K562 (cell line): ENCODE results near the gene NAT14. TPM values are rescaled to one million over a fixed set of nuclear protein-coding genes. Genes with fewer than 3 reads are reported as not detected.

Source experiments
- ATAC-seq: fragments of 200-7000 bp; cut with Tn5 transposase; 3 replicates; pipeline ENCODE4 v1.9.1; 2020; ENCODE audit warnings: moderate library complexity
- BruUV-seq: library from RNA; stranded (reverse); fragments of 400-500 nt; replicated peaks from 2 replicates; lab custom pipeline; 2021; lab: Mats Ljungman, UMichigan
- CTCF ChIA-PET: fragments of 300-600 bp; formaldehyde crosslinking; extraction: SDS; loops from one replicate; lab custom pipeline; 2021; ENCODE audit warnings: low intra/inter-chr PET ratio; lab: Yijun Ruan, JAX
- POLR2A ChIA-PET: fragments of 300-600, 350-650 bp; sonication (Branson Sonifier 250); formaldehyde crosslinking; extraction: SDS; loops from one replicate; lab custom pipeline; 2021; ENCODE audit warnings: antibody characterized with exemption, inconsistent platforms; lab: Yijun Ruan, JAX
- DNase-seq, 4 experiments: peaks; one replicate each; pipeline versions ENCODE4 v3.0.0 to v3.0.0-alpha.2; 2011 to 2018; ENCODE audit warnings: low spot score in 3 of 4, mixed read lengths in 3 of 4; ENCODE audit errors: extremely low read depth in 1 of 4
- FAIRE-seq: peaks from 2 replicates; lab custom pipeline; 2011; peaks lifted over from hg19 to GRCh38; lab: Jason Lieb, UNC
- H2AFZ ChIP-seq: 2 replicates; pipeline ENCODE4 v1.6.0; 2011; ENCODE audit warnings: low read depth, low read length, control low read depth, inconsistent platforms
- H3K27ac ChIP-seq: fragments of 200-600 bp; 3 replicates; pipeline ENCODE4 v1.8.0; 2011; ENCODE audit warnings: low read depth, mild to moderate bottlenecking, control low read depth, inconsistent platforms, low read length, moderate library complexity, mixed read lengths; ENCODE audit errors: extremely low read depth
- H3K27me3 ChIP-seq, 2 experiments: fragments of 300-600 bp in 1 of 2; 2 replicates in 1 of 2; 3 replicates in 1 of 2; pipeline versions ENCODE4 v1.6.0 to v1.8.0; 2011; ENCODE audit warnings: inconsistent platforms in 2 of 2, low read length in 2 of 2, mild to moderate bottlenecking in 1 of 2, mixed read lengths in 1 of 2, moderate library complexity in 1 of 2; ENCODE audit not compliant: control insufficient read depth in 2 of 2, insufficient read depth in 2 of 2
- H3K36me3 ChIP-seq: fragments of 300-600 bp; 3 replicates; pipeline ENCODE4 v1.8.0; 2011; ENCODE audit warnings: mild to moderate bottlenecking, low read length, inconsistent platforms; ENCODE audit not compliant: control insufficient read depth, insufficient read depth
- H3K4me1 ChIP-seq, 2 experiments: fragments of 200-600 bp in 1 of 2; replicated peaks in 1 of 2; 2 replicates in 1 of 2; 3 replicates in 1 of 2; pipeline versions ENCODE4 v1.5.1 to v1.8.0; 2011; ENCODE audit warnings: inconsistent platforms in 2 of 2, low read length in 2 of 2, mild to moderate bottlenecking in 1 of 2, mixed read lengths in 1 of 2, moderate library complexity in 1 of 2; ENCODE audit not compliant: control insufficient read depth in 2 of 2, insufficient read depth in 2 of 2
- H3K4me2 ChIP-seq: 2 replicates; pipeline ENCODE4 v1.6.1; 2011; ENCODE audit warnings: low read length, control low read depth, inconsistent platforms, mixed read lengths; ENCODE audit not compliant: insufficient read depth
- H3K4me3 ChIP-seq: fragments of 200-600 bp; sonication (generic), shearing (Covaris generic); 2 replicates; pipeline ENCODE4 v1.5.1; 2016; ENCODE audit warnings: control low read depth, inconsistent platforms
- H3K79me2 ChIP-seq: fragments of 200-600 bp; 3 replicates; pipeline ENCODE4 v1.8.0; 2011; ENCODE audit warnings: low read length, inconsistent platforms; ENCODE audit not compliant: control insufficient read depth, insufficient read depth
- H3K9ac ChIP-seq, 2 experiments: 2 replicates each; pipeline versions ENCODE4 v1.6.0 to v1.6.1; 2011; ENCODE audit warnings: low read depth in 2 of 2, low read length in 2 of 2, control low read depth in 1 of 2, inconsistent platforms in 1 of 2, mild to moderate bottlenecking in 1 of 2, mixed read lengths in 1 of 2; ENCODE audit not compliant: insufficient read depth in 1 of 2
- H3K9me1 ChIP-seq: one replicate; pipeline ENCODE4 v1.6.0; 2011; ENCODE audit warnings: inconsistent platforms, mild to moderate bottlenecking, low read length, moderate library complexity; ENCODE audit not compliant: control insufficient read depth, insufficient read depth
- H3K9me3 ChIP-seq: replicated peaks from 2 replicates; pipeline ENCODE4 v1.5.1; 2011; ENCODE audit warnings: low read depth, low read length, inconsistent platforms; ENCODE audit not compliant: control insufficient read depth, insufficient read depth
- H4K20me1 ChIP-seq: replicated peaks from 2 replicates; pipeline ENCODE4 v1.6.1; 2011; ENCODE audit warnings: low read length, inconsistent platforms, mixed read lengths; ENCODE audit not compliant: control insufficient read depth, insufficient read depth
- ARID1B ChIP-seq: fragments of 450-650 bp; IDR thresholded peaks from 2 replicates; pipeline ENCODE4 v1.6.1; 2016; ENCODE audit warnings: antibody characterized with exemption, mild to moderate bottlenecking, inconsistent platforms
- CREB1 ChIP-seq, 2 experiments: sonication (generic) in 1 of 2; formaldehyde crosslinking in 1 of 2; IDR thresholded peaks; 2 replicates each; pipeline versions ENCODE4 v1.6.1 to v1.8.0; 2012 to 2022; ENCODE audit warnings: inconsistent platforms in 1 of 2, mild to moderate bottlenecking in 1 of 2, missing genetic modification reagents in 1 of 2, moderate library complexity in 1 of 2
- DMBX1 ChIP-seq: fragments of 250-450 bp; sonication (Bioruptor Pico); IDR thresholded peaks from 2 replicates; pipeline ENCODE4 v1.8.0; 2022; ENCODE audit warnings: inconsistent platforms, mild to moderate bottlenecking, moderate library complexity, borderline replicate concordance
- IFI16 ChIP-seq: fragments of 250-450 bp; sonication (Bioruptor Pico); IDR thresholded peaks from 2 replicates; pipeline ENCODE4 v2.1.2; 2022; ENCODE audit warnings: mild to moderate bottlenecking, inconsistent platforms
- RAD51 ChIP-seq: fragments of 450-650 bp; IDR thresholded peaks from 2 replicates; pipeline ENCODE4 v1.7.1; 2016; ENCODE audit warnings: low read depth, mild to moderate bottlenecking, borderline replicate concordance
- ZNF311 ChIP-seq: fragments of 250-450 bp; sonication (Bioruptor Pico); IDR thresholded peaks from 2 replicates; pipeline ENCODE4 v1.4.0; 2020; ENCODE audit warnings: mild to moderate bottlenecking, moderate library complexity
- ZNF316 ChIP-seq: fragments of 450-650 bp; IDR thresholded peaks from 2 replicates; pipeline ENCODE4 v1.6.1; 2016
- WGBS: fragments of 100-300 bp; shearing (Covaris generic); methylation state at CpG from one replicate; pipeline ENCODE4 v1.1.6; 2016; ENCODE audit warnings: low coverage, mixed read lengths; ENCODE audit not compliant: insufficient coverage; ENCODE audit errors: missing lambda C conversion rate; 5-methylcytosine and 5-hydroxymethylcytosine counted together
- in situ Hi-C: fragments of 300-500 bp; cut with MboI; formaldehyde crosslinking; loops from 4 replicates; pipeline ENCODE4 v1.15.0; 2018; ENCODE audit warnings: inconsistent platforms, mixed read lengths
- intact Hi-C: fragments of 100-400 bp; cut with micrococcal nuclease; formaldehyde crosslinking; loops from 2 replicates; pipeline ENCODE4 v1.14.2; 2022
- polyA plus RNA-seq, 8 experiments: library from polyadenylated mRNA; depleted of rRNA in 4 of 8; stranded (reverse) in 5 of 8; unstranded in 3 of 8; fragments of >200 nt; fragmentation: Nextera tagmentation in 2 of 8; fragmentation: Illumina TruSeq in 1 of 8; extraction: Ambion mirVana in 2 of 8; extraction: Trizol in 1 of 8; gene quantifications; 2 replicates each; pipeline versions ENCODE4 v1.2.1 to v1.2.3, GENCODE V29; 2011 to 2014; ENCODE audit warnings: inconsistent platforms in 1 of 8, missing spikeins in 1 of 8
- total RNA-seq, 7 experiments: library from RNA; depleted of rRNA in 6 of 7; stranded (reverse); fragments of >200 nt in 6 of 7; fragmentation: Illumina TruSeq in 2 of 7; extraction: Trizol in 2 of 7; gene quantifications; 2 replicates each; pipeline versions ENCODE4 v1.2.1 to v1.2.3, GENCODE V29; 2011 to 2021; ENCODE audit warnings: low replicate concordance in 1 of 7
- TF ChIP-seq, protein P1 (sequence below): fragments of 450-650 bp; IDR thresholded peaks from 2 replicates; pipeline ENCODE4 v1.6.1; 2016; ENCODE audit warnings: borderline replicate concordance
- TF ChIP-seq, protein P2 (sequence below): fragments of 250-450 bp; sonication (Bioruptor Pico); IDR thresholded peaks from 2 replicates; pipeline ENCODE4 v1.4.0; 2020; ENCODE audit warnings: mild to moderate bottlenecking, moderate library complexity
- TF ChIP-seq, protein P3 (sequence below): fragments of 450-650 bp; formaldehyde crosslinking; IDR thresholded peaks from 2 replicates; pipeline ENCODE4 v1.4.0; 2020; ENCODE audit warnings: mild to moderate bottlenecking, moderate library complexity
- TF ChIP-seq, protein P4 (sequence below): fragments of 200-800 bp; sonication (Bioruptor generic); IDR thresholded peaks from 2 replicates; pipeline ENCODE4 v1.6.1; 2017; ENCODE audit warnings: missing genetic modification characterization, missing compliant biosample characterization

NAT14 gene
- total and polyA plus RNA-seq, 9 of the 15 experiments (the other 6 are each of a cell fraction or from before 2014, with no cell fraction given), result 2.4 to 77.0 (median 26.7) TPM

DNA sequence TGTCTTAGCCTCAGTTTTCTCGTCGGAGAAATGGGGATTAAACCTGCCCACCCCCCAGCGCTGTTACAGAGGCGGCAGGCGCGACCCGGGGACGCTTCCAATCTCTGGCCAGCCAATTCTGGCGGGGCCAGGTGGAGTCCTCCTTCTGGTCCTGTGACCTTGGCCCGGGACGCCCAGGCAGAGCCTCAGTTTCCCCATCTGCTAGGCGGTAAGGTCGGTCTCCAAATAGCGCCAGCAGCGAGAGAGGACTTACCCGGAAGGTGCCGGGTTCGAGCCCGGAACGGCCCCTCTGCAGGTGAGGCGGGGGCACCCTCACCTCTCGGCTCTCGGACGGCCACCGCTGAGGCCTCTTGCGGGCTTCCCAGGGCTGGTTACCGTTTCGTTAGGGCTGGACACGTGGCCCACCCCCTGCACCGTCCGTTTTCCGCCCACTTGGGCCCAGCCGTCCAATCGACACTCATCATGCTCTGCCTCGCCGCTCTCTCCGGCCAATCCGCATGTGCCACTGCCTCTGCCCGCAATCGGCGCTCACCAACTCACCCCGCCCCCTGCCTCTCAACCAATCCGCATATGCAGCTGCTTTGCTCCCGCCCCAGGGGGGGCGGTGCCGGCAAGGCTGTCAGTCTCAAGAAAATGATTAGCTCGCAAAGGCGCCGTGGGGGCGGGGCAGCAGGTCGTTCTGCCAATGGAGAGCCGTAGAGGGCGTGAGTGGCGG lies 23.6 kb upstream of the NAT14 start, which contains the start of gene ISOC2 (continued):
- TF ChIP-seq, protein P1, sequence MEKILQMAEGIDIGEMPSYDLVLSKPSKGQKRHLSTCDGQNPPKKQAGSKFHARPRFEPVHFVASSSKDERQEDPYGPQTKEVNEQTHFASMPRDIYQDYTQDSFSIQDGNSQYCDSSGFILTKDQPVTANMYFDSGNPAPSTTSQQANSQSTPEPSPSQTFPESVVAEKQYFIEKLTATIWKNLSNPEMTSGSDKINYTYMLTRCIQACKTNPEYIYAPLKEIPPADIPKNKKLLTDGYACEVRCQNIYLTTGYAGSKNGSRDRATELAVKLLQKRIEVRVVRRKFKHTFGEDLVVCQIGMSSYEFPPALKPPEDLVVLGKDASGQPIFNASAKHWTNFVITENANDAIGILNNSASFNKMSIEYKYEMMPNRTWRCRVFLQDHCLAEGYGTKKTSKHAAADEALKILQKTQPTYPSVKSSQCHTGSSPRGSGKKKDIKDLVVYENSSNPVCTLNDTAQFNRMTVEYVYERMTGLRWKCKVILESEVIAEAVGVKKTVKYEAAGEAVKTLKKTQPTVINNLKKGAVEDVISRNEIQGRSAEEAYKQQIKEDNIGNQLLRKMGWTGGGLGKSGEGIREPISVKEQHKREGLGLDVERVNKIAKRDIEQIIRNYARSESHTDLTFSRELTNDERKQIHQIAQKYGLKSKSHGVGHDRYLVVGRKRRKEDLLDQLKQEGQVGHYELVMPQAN, result peak; percentile 90
- TF ChIP-seq RAD51, result peak; percentile 90

DNA sequence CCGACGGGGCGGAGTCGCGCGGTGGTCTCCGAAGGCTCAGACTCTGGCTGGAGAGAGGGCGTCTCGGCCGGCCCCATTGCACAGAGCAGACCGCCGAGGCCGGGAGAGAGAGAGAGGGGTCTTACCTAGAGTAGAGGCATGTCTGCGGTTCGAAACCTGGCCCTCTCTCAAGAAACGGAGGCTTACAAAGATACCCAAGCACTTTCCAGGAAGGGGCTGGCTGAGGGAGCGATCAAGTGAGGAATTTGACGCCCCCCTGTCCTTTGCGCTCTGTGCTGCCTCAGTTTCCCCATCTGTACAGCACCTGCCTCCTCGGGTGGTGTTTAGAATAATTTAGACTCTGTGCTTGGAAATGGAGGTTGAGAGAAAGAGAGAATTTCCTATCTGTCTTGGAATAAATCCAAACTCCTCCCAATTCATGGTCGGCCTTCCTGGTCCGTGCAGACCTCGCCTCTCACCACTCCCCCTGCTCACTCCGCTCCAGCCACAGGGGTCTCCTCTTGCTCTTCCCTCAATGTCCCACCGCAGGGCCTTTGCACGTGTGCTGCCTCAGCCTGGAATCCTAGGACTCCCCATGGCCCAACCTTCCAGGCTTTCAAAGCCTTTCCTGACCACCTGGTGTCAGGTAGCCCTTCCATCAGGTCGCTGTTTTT lies 22.9 kb upstream of the NAT14 start:
- intact Hi-C loops, result loop anchor here (1.0 kb wide), 1 partner anchor 9 kb away; no protein-coding TSS in a partner anchor
- no peaks in the 10 kb centered on the region for H3K9me1 ChIP-seq
- H3K4me2 ChIP-seq, result peak overlapping the region; percentile 99
- in situ Hi-C loops, result no loop called here
- no peaks in the 10 kb centered on the region for H3K27me3 ChIP-seq
- TSS peak; percentile 89 for BruUV-seq
- peak overlapping the region; percentile 88 for H2AFZ ChIP-seq
- H3K4me1 ChIP-seq, result peaks cover 34 to 78% of the 10 kb centered on the region in 2 experiments
- ChIA-PET POLR2A (interaction anchor here (0.5 to 2.1 kb wide), 9 partner anchors 9 to 204 kb away, joined by 3 to 10 read pairs (median 3); partner anchors contain the start of genes TMEM238, UBE2S and ZNF628), CTCF (no interaction called here)
- H3K9me3 ChIP-seq, result no peaks in the 10 kb centered on the region
- ATAC-seq, result peak; percentile 21
- peaks cover 41% of the 10 kb centered on the region for H3K79me2 ChIP-seq
- H3K4me3 ChIP-seq, result peak overlapping the region; percentile 81
- FAIRE-seq, result no peak
- DNase-seq, result peak; percentile 70 to 77 (median 76)
- H3K36me3 ChIP-seq, result peaks cover 12% of the 10 kb centered on the region; the same call in 2 of the 3 replicates
- H3K9ac ChIP-seq, result peak overlapping the region; percentile 89 to 98
- 1% methylated on average over 27 of the region's 27 CpGs for WGBS
- H4K20me1 ChIP-seq, result no peaks in the 10 kb centered on the region
- H3K27ac ChIP-seq, result peak overlapping the region; percentile 92
- peak; percentile 9; the same call in 1 of the 2 replicates for TF ChIP-seq CREB1 (IDR thresholded peaks at IDR 0.05)
- peak; percentile 61; the same call in 1 of the 2 replicates for TF ChIP-seq CREB1 (CRISPR knock-in tag; IDR thresholded peaks at IDR 0.05)
- no peak for TF ChIP-seq DMBX1 (CRISPR knock-in tag)
- TF ChIP-seq, protein P2, sequence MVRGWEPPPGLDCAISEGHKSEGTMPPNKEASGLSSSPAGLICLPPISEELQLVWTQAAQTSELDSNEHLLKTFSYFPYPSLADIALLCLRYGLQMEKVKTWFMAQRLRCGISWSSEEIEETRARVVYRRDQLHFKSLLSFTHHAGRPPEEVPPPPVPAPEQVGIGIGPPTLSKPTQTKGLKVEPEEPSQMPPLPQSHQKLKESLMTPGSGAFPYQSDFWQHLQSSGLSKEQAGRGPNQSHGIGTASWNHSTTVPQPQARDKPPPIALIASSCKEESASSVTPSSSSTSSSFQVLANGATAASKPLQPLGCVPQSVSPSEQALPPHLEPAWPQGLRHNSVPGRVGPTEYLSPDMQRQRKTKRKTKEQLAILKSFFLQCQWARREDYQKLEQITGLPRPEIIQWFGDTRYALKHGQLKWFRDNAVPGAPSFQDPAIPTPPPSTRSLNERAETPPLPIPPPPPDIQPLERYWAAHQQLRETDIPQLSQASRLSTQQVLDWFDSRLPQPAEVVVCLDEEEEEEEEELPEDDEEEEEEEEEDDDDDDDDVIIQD (CRISPR knock-in tag), result no peak
- TF ChIP-seq ARID1B, result no peak; the same call in 1 of the 2 replicates
- TF ChIP-seq ZNF311 (CRISPR knock-in tag), result no peak
- TF ChIP-seq, protein P3, sequence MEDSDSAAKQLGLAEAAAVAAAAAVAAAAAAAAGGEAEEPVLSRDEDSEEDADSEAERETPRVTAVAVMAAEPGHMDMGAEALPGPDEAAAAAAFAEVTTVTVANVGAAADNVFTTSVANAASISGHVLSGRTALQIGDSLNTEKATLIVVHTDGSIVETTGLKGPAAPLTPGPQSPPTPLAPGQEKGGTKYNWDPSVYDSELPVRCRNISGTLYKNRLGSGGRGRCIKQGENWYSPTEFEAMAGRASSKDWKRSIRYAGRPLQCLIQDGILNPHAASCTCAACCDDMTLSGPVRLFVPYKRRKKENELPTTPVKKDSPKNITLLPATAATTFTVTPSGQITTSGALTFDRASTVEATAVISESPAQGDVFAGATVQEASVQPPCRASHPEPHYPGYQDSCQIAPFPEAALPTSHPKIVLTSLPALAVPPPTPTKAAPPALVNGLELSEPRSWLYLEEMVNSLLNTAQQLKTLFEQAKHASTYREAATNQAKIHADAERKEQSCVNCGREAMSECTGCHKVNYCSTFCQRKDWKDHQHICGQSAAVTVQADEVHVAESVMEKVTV (CRISPR knock-in tag), result no peak
- TF ChIP-seq ZNF316, result peak; percentile 1; the same call in 1 of the 2 replicates
- TF ChIP-seq IFI16 (CRISPR knock-in tag), result no peak
- TF ChIP-seq, protein P4, sequence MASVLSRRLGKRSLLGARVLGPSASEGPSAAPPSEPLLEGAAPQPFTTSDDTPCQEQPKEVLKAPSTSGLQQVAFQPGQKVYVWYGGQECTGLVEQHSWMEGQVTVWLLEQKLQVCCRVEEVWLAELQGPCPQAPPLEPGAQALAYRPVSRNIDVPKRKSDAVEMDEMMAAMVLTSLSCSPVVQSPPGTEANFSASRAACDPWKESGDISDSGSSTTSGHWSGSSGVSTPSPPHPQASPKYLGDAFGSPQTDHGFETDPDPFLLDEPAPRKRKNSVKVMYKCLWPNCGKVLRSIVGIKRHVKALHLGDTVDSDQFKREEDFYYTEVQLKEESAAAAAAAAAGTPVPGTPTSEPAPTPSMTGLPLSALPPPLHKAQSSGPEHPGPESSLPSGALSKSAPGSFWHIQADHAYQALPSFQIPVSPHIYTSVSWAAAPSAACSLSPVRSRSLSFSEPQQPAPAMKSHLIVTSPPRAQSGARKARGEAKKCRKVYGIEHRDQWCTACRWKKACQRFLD (CRISPR knock-in tag), result no peak
